ENCODE measurements around the gene JOSD1.

JOSD1 gene

DNA sequence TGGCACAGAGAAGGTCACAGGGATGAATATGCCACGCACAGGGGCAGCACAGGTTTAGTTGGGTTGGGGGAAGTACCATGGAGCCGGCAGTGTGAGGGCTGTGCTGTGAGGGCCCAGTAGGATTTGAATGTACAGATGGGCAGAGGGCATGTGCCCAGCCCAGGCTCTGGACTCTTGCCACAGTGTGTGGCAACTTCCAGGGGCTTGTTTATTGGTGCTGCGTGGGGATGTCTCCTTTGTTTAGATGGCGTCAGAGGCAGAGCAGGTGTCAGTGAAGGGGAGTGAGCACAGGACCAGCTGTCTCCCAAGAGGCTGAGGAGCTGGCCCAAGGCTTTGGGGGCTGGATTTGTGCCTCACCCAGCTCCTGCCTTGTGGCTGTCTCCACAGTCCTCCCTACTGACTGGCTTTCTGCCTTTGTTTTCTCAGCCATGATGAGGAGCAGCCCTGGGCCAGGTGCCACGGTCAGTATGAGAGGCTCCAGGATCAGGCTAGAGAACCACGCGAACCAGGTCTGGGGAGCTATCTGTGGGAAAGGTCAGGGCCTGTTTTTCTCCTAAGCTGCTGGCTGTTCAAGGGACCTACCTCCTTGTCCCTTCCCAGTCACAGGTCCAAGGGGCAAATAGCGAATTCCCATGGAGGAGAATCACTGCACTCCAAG lies 33.1 kb upstream of the JOSD1 start:
- DNase-seq (ENCODE audit: insufficient read length, low spot score) (no peak), FAIRE-seq (no peak)

DNA sequence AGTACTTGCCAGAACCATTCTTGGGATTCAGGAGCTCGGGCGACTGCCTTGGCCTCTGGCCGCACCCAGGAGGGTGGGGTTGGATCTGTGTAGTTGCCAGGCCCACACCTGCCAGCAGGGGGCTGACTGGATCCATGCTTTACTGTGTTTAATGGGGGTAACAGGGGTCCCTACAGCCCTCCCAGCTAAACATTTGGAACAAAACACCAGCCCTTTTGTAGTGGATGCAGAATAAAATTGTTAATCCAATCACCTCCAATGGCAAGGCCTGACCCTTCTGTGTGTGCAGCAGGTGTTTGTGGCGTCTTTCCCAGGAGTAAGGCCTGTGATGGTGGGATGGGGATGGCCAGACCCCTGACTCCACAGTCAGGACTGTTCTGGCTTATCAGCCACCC lies 32.6 kb upstream of the JOSD1 start:
- DNase-seq (ENCODE audit: insufficient read length, low spot score) (no peak), FAIRE-seq (peak; percentile 61)

DNA sequence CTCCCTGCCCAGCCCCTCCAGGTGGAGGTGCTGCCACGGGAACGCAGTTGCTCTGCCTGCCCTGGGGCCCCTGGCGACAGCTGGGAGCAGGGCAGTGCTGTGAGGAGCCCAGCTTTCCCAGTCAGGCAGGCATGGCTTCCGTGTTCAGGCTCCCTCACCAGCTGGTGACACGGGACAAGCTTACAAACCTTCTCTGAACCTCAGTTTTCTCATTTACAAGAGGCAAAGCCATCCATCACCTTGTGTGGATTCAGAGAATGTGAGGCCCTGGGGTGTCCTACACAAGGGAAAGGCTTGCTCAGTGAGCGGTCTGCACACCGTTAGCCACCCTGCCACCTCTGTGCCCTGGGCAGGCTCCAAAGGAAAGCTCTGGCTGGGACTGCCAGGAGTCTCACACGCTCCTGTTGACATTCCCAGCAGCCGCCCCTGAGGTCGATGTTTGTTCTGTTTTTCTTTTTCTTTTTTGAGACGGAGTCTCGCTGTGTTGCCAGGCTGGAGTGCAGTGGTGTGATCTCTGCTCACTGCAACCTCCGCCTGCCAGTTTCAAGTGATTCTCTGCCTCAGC lies 31.6 kb upstream of the JOSD1 start:
- FAIRE-seq (no peak), DNase-seq (ENCODE audit: insufficient read length, low spot score) (no peak)

DNA sequence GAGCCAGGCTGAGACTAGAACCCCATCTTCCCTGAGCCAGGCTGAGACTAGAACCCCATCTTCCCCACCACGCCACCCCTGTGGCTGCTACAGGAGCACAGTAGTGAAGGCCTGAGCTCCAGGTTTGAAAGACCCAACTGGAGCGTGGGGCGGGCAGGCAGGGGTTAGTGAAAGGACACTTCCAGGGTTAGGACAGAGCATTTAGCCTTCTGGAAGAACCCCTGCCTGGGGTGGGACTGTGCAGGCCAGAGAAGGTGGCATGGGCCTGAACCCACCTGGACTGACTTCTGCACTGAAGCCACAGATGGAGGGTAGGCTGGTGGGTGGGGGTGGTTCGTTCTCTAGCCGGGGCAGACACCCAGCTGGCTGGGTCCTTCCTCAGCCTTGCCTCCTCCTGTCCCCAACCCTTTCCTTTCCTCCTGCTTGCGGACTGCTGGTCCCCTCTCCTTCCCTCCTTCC lies 31.0 kb upstream of the JOSD1 start:
- no peak for DNase-seq (ENCODE audit: insufficient read length, low spot score)
- no peak for FAIRE-seq

DNA sequence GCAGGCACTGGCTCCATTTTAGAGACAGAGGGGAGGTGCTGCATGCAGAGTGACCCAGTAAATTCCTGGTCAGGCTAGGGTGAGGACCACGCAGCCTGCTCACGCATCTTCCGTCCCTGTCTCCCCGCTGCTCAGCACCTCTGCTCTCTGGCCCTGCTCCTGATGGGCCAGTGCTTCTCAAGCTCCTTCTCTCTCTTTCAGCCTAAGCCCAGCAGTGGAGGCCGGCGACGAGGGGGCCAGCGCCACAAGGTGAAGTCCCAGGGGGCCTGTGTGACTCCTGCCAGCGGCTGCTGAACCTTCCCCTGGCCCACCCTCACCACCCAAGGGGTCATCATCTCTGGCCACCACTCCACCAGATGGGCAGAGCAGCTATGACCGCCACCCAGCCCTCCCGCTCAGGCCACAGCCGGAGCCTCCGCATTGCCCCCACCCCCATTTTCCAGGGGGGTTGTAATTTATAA lies 29.7 kb upstream of the JOSD1 start:
- no peak for FAIRE-seq

DNA sequence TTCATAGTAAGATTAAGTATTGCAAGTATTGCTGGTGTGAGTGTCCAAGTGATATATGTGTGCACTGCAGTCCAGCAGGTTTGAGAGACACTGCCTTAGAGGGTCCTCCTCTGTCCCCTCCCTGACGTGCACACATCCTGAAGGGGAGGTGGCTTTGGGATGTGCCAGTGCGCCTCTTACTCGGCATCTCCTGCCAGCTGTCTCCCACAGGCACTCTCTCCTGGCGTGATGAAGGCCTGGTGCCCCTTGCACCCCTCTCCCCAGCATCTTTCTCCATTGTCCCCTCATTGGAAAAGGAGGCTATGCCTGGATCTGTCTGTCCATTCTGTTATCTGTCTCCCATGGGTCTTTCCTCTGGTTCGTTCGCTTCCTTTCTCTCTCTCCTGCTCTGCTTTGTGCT lies 29.2 kb upstream of the JOSD1 start:
- DNase-seq (ENCODE audit: insufficient read length, low spot score), result no peak
- FAIRE-seq, result no peak

More for the DNA sequence above, 29.7 kb upstream of the JOSD1 start:
- no peak for DNase-seq (ENCODE audit: insufficient read length, low spot score)

DNA sequence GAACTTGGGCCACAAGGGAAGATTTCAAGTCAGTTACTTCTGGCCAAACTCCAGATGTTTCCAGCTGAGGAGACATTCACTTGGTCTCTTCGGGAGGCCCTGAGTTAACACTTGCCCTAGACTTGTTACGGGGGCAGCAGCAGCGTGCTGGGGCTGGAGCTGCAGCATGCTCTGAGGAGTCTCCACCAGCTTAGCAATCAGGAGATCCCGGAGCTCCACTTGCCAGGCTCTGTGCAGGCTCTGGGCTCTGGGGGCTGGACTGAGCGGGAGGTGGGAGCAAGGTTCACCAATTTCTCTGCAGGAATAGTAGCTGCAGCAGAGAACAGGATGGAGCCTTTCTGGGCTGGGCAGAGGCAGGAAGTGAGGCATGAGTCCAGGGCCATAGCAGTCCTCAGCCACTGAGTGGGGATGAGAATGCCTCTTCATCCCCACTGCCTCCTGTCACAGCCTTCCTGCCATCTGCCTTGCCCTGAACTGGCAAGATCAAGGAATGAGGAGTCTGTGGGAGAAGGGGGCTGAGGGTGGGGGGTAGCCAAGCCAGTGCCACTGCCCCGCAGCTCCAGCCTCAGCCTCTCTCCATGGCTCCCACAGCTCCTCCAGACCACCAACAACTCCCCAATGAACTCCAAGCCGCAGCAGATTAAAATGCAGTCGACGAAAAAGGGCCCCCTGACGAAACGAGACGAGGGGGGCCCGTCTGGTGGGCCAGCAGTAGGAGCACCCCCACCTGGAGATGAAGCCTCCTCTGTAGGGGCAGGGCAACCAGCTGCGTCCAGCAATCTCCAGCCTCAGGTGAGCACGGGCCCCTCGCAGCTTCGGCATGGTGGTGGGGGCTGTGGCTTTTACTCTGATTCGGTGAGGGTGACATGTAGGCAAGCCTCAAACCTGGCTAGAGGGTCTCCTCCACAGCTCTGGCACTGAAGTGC lies 28.4 kb upstream of the JOSD1 start:
- no peak for DNase-seq (ENCODE audit: insufficient read length, low spot score)
- no peak for FAIRE-seq

DNA sequence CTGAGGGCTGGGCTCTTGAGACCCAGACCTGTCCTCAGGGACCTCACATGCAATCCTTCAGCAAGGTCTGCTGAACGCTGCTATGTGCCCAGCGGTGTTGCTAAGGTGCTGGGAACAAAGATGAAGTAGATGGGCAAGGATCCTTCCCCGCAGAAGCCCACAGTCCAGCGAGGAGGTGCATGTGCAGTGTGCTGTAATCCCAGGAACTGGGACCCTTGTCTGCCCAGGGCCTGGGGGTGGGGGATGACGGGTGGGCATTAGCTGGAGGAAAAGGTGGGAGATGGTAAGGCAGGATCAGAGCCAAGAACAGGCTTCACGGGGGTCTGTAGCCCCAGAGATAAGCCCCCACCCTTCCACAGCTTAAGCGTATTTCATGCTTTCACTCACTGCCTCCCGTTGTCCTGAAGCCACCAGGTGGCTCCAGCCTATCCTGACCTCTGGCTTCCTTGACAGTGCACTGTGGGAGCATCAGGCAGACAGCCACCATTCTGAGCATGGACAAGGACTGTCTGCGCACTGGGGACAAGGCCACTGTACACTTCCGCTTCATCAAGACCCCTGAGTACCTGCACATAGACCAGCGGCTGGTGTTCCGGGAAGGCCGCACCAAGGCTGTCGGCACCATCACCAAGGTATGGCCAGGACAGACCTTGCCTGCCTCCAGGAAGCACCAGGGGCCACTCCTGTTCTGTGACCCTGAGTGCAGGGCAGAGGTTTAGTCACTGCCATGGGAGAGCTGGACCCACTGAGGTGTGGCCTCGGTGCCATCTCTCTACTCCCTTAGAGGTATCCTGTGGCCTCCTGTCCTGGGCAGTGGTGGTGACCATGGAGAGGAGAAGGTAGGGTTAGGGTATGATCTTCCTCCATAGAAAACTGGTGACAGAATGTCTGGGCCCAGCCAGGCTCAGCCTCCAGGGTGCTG lies 27.0 kb upstream of the JOSD1 start:
- DNase-seq (ENCODE audit: insufficient read length, low spot score) (no peak), FAIRE-seq (no peak)

DNA sequence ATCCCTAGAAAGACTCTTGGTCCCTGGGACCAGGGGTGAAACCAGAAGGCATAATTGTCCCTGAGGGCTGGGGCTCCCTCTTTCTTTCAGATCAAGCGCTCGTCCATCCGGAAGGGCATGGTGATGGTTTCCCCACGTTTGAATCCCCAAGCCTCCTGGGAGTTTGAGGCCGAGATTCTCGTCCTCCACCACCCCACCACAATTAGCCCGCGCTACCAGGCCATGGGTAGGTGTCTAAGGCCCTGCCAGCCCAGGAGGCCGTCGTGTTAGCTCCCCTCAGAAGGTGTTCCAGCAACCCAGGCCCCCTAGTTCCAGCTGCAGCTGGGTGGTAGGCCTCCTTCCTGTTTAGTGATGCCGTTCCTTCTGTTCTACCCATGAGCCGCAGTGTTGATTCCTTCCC lies 26.4 kb upstream of the JOSD1 start:
- no peak for FAIRE-seq
- no peak for DNase-seq (ENCODE audit: insufficient read length, low spot score)

DNA sequence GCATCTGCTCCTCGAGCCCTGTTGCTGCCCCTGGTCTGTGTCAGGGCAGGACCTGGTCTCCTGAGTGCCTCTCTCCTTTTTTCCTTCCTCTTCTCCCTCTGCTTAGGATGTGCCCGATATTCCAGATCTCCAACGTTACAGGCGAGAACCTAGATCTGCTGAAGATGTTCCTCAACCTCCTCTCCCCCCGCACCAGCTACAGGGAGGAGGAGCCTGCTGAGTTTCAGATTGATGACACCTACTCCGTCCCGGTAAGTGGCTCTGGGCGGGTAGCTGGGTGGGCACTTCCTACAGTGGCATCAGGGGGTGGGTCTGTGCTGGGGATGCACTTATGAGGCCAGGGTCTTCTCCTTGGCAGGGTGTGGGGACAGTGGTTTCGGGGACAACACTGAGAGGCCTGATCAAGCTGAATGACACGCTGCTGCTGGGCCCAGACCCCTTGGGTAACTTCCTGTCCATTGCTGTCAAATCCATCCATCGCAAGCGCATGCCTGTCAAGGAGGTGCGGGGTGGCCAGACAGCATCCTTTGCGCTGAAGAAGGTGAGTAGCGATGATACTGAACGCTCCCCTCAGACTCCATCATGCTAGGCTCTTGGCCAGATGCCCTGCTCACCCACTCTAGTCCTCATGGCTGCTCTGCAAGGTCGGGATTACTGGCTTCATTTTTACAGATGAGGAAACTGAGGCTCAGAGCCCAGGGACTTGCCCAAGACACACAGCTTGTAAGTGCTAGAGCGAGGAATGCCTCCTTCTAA lies 25.3 kb upstream of the JOSD1 start:
- no peak for DNase-seq (ENCODE audit: insufficient read length, low spot score)
- no peak for FAIRE-seq

DNA sequence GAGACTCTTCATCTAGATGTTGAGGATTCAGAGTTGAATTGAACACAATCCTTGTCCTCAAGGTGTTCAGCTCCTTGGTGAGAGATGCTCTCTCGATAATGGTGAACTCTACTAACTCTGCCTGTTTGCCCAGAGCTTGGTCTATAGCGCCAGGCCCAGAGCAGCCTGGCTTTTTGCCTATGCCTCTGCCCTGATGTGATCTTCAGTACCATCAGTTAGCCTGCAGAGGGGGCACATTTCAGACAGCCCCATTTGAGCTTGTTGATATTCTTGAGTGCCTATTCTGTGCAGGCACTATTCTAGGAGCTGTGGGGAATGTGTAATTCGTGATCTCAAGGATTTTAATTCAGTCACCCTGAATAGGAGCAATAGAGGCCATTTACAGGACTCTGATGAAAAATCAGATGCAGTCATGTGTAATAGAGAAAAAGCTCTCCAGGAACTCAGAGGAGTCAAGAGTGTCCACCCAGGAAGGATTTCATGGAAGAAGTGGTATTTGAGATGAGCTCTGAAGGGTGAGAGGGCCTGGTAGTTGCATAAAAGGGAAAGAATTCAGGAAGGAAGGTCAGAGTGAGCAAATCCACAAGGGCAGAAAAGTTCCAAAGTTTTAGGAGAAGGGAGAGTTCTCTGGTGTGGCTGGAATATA lies 24.3 kb upstream of the JOSD1 start:
- DNase-seq (ENCODE audit: insufficient read length, low spot score) (no peak), FAIRE-seq (no peak)

DNA sequence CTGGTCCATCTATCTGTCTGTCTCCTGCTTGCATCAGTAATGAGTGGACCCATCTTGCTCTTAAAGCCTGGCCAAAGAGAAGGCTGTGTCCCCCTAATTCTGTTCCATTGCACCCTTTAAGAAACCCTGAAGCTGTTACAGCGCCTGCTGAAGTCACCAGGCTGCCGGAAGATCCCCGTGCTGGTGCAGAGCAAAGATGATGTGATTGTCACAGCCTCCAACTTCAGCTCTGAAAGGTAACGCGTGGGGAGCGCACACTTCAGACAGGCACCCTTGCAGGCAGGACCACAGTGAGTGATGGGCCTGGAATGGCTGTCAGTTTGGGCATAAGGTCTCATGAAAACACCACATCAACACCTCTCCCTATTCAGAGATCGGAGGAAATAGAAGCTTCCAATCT lies 23.4 kb upstream of the JOSD1 start:
- no peak for DNase-seq (ENCODE audit: insufficient read length, low spot score)
- FAIRE-seq, result no peak

DNA sequence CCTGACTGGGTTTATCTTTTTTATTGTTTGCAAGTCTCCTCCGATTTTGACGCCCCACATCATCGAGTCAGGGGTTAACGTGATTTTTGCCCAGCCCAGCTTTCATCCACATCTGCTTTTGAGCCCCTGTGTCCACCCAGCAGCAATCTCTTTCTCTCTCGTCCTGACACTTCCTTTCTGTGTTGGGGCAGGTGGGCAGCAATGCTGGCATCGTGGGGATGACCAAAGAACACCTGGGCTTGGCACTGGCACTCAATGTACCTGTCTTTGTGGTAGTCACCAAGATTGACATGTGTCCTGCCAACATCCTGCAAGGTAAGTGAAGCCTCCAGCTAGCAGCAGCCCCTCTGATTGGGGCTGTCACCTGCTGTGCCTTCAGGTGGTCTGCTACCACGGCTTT lies 20.8 kb upstream of the JOSD1 start:
- DNase-seq (ENCODE audit: insufficient read length, low spot score), result no peak
- FAIRE-seq, result no peak

DNA sequence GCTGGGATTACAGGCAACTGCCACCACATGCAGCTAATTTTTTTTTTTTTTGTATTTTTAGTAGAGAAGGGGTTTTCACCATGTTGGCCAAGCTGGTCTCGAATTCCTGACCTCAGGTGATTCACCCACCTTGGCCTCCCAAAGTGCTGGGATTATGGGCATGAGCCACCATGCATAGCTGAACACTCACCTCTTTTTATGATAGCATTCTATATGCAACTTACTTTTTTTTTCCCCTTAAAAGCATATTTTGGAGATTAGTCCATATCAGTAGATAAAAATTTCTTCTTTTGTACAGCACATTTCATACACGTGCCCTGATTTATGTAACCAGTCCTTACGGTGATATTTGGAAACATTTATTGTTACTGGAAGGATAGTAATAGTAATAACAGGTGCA lies 19.6 kb upstream of the JOSD1 start:
- DNase-seq (ENCODE audit: insufficient read length, low spot score) (no peak), FAIRE-seq (no peak)

DNA sequence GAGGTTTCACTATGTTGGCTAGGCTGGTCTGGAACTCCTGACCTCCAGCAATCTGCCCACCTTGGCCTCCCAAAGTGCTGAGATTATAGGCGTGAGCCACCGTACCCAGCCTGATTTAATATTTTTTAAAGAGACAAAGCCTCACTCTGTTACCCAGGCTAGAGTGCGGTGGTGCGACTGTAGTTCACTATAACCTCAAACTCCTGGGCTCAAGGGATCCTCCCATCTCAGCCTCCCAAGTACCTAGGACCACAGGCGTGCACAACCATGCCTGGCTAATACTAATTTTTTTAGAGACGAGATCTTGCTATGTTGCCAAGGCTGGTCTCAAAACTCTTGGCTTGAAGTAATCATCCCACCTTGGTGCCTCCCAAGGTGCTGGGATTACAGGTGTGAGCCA lies 18.5 kb upstream of the JOSD1 start:
- FAIRE-seq (no peak), DNase-seq (ENCODE audit: insufficient read length, low spot score) (no peak)

DNA sequence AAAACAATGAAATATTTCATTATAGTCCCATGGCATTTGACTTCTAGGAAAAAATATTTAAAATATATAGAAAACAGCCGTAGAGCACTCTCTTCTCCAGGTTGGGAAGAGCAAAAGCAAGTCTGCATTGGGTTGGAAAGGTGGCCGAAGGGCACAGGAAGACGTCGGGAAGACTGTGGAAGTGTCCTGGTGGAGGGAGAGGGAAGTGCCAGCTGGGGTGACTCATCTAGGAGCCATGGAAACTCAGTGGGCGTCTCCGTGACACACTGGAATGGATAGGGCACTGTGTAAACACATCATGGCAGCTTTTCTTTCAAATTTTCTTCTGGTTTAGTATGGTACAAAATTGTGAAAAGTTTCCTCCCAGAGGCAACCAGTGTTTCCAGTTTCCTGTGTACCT lies 17.7 kb upstream of the JOSD1 start:
- DNase-seq (ENCODE audit: insufficient read length, low spot score) (no peak), FAIRE-seq (no peak)

DNA sequence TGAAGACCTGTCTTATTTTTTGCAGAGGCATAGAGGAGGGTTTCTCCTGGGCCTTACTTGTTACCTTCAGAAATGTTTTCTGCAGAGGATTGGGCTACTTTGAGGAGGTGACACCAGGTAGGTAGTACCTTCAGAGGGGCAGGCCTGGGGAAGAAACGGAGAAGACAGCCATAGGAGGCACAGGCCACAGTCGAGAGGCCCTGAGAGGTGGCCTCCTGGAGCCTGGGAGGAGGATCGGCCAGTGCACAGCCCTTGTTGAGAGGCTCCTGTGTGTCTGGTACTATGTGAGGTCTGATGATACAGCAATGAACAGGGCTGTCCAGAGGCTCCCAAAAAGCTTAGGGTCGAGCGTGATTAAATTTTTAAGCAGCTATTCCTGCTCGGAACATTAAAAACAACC lies 16.5 kb upstream of the JOSD1 start:
- FAIRE-seq, result no peak
- DNase-seq (ENCODE audit: insufficient read length, low spot score), result no peak

DNA sequence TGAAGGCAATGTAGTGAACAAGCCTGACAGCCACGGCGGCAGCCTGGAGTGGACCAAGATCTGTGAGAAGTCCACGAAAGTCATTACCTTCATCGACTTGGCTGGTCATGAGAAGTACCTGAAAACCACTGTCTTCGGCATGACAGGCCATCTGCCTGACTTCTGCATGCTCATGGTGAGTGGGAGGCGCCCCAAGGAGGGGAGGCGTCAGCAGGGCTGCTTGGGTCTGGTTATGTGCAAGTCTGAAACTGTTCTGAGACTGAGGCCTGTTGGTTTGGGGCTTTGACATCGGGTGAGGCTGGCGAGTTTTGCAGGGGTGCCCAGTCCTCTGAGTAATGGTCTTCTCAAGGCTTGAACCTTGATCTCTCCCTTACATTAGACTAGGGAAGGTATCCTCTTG lies 16.1 kb upstream of the JOSD1 start:
- FAIRE-seq (no peak), DNase-seq (ENCODE audit: insufficient read length, low spot score) (no peak)

DNA sequence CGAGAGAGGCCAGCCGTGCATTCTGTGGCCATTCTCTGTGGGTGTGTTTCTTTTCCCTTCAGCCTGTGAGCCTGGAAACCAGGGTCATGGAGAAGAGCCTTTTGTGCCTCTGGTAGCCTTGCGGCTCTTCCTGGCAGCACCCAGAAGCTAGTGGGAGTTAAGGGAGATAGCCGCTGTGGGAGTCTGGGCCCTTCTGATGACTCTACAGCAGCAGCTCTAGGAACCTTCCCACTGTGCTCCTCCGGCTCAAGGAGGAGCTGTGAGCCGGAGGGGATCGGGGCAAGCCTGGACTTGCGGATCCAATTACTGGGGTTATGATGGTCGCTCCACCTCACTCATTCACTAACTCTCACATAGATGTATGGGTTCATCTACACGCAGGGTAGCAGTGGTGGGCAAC lies 15.5 kb upstream of the JOSD1 start:
- DNase-seq (ENCODE audit: insufficient read length, low spot score) (no peak), FAIRE-seq (no peak)

DNA sequence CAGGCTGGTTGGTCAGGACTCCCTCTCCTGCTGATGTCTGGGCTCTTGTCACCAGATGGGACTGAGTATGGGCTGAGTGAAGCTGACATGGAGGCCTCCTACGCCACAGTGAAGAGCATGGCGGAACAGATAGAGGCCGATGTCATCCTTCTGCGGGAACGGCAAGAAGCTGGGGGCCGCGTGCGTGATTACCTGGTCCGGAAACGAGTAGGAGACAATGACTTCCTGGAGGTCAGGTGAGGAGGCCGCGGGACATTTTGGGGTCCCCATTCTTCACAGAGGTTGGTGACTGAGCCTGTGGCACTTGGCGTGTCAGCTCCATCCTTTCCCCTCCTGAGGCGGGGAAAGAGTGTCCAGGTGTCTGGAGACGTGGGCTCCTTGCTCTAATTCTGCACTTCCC lies 15.1 kb upstream of the JOSD1 start:
- FAIRE-seq, result no peak

More for the DNA sequence above, 15.1 kb upstream of the JOSD1 start:
- DNase-seq (ENCODE audit: insufficient read length, low spot score), result no peak

Measured in GM19239 (cell line).